K562 (cell line): ENCODE measurements around the gene TP53I3. TPM values are rescaled to one million over a fixed set of nuclear protein-coding genes. Genes with fewer than 3 reads are reported as not detected.

Experiments used
- DLX4 ChIP-seq: fragments of 250-450 bp; sonication (Bioruptor Pico); IDR thresholded peaks from 2 replicates; pipeline ENCODE4 v1.6.1; 2021; ENCODE audit warnings: mild to moderate bottlenecking
- GATA2 ChIP-seq: sonication (generic); formaldehyde crosslinking; IDR thresholded peaks from 2 replicates; pipeline ENCODE4 v1.4.0; 2020; ENCODE audit warnings: mild to moderate bottlenecking, missing genetic modification reagents
- ILF3 ChIP-seq: fragments of 450-650 bp; IDR thresholded peaks from 2 replicates; pipeline ENCODE4 v1.6.1; 2018; ENCODE audit warnings: antibody characterized with exemption, mild to moderate bottlenecking, moderate library complexity, borderline replicate concordance
- KDM4B ChIP-seq, 2 experiments: fragments of 450-650 bp in 1 of 2; sonication (generic) in 1 of 2; IDR thresholded peaks; 2 replicates each; pipeline ENCODE4 v1.6.1; 2016 to 2017; ENCODE audit warnings: borderline replicate concordance in 2 of 2, antibody characterized with exemption in 1 of 2, low read depth in 1 of 2, mild to moderate bottlenecking in 1 of 2
- LARP7 ChIP-seq: fragments of 450-650 bp; IDR thresholded peaks from 2 replicates; pipeline ENCODE4 v1.6.1; 2016
- MCM7 ChIP-seq, 2 experiments: fragments of 450-650 bp; IDR thresholded peaks; 2 replicates each; pipeline ENCODE4 v1.6.1; 2016 to 2018
- PHF20 ChIP-seq: fragments of 450-650 bp; IDR thresholded peaks from 2 replicates; pipeline ENCODE4 v1.6.1; 2018; ENCODE audit not compliant: partially characterized antibody
- PTBP1 ChIP-seq: fragments of 200-400 bp; formaldehyde crosslinking; IDR thresholded peaks from 2 replicates; pipeline ENCODE4 v1.6.1; 2017; ENCODE audit warnings: low read depth, low read length
- RFX7 ChIP-seq: fragments of 250-450 bp; sonication (Bioruptor Pico); IDR thresholded peaks from 2 replicates; pipeline ENCODE4 v1.5.1; 2021; ENCODE audit warnings: mild to moderate bottlenecking
- STAT5B ChIP-seq: fragments of 250-450 bp; sonication (Bioruptor Pico); IDR thresholded peaks from 2 replicates; pipeline ENCODE4 v1.8.0; 2021; ENCODE audit warnings: mild to moderate bottlenecking, inconsistent platforms
- ZNF354B ChIP-seq: fragments of 250-450 bp; sonication (Bioruptor Pico); IDR thresholded peaks from 2 replicates; pipeline ENCODE4 v1.4.0; 2020
- polyA plus RNA-seq, 8 experiments: library from polyadenylated mRNA; depleted of rRNA in 4 of 8; stranded (reverse) in 5 of 8; unstranded in 3 of 8; fragments of >200 nt; fragmentation: Nextera tagmentation in 2 of 8; fragmentation: Illumina TruSeq in 1 of 8; extraction: Ambion mirVana in 2 of 8; extraction: Trizol in 1 of 8; gene quantifications; 2 replicates each; pipeline versions ENCODE4 v1.2.1 to v1.2.3, GENCODE V29; 2011 to 2014; ENCODE audit warnings: inconsistent platforms in 1 of 8, missing spikeins in 1 of 8
- total RNA-seq, 7 experiments: library from RNA; depleted of rRNA in 6 of 7; stranded (reverse); fragments of >200 nt in 6 of 7; fragmentation: Illumina TruSeq in 2 of 7; extraction: Trizol in 2 of 7; gene quantifications; 2 replicates each; pipeline versions ENCODE4 v1.2.1 to v1.2.3, GENCODE V29; 2011 to 2021; ENCODE audit warnings: low replicate concordance in 1 of 7
- TF ChIP-seq, protein P1 (sequence below): fragments of 250-450 bp; sonication (Bioruptor Pico); IDR thresholded peaks from 2 replicates; pipeline ENCODE4 v1.4.0; 2020; ENCODE audit warnings: mild to moderate bottlenecking, moderate library complexity
- TF ChIP-seq, protein P2 (sequence below): fragments of 450-650 bp; IDR thresholded peaks from one replicate; pipeline ENCODE4 v1.6.1; 2018; ENCODE audit warnings: mild to moderate bottlenecking, moderate library complexity; ENCODE audit not compliant: partially characterized antibody

The TP53I3 gene
- total and polyA plus RNA-seq, 9 of the 15 experiments (the other 6 are each of a cell fraction or from before 2014, with no cell fraction given): 0.65 to 9.5 (median 5.6) TPM

- TF ChIP-seq, protein P1, sequence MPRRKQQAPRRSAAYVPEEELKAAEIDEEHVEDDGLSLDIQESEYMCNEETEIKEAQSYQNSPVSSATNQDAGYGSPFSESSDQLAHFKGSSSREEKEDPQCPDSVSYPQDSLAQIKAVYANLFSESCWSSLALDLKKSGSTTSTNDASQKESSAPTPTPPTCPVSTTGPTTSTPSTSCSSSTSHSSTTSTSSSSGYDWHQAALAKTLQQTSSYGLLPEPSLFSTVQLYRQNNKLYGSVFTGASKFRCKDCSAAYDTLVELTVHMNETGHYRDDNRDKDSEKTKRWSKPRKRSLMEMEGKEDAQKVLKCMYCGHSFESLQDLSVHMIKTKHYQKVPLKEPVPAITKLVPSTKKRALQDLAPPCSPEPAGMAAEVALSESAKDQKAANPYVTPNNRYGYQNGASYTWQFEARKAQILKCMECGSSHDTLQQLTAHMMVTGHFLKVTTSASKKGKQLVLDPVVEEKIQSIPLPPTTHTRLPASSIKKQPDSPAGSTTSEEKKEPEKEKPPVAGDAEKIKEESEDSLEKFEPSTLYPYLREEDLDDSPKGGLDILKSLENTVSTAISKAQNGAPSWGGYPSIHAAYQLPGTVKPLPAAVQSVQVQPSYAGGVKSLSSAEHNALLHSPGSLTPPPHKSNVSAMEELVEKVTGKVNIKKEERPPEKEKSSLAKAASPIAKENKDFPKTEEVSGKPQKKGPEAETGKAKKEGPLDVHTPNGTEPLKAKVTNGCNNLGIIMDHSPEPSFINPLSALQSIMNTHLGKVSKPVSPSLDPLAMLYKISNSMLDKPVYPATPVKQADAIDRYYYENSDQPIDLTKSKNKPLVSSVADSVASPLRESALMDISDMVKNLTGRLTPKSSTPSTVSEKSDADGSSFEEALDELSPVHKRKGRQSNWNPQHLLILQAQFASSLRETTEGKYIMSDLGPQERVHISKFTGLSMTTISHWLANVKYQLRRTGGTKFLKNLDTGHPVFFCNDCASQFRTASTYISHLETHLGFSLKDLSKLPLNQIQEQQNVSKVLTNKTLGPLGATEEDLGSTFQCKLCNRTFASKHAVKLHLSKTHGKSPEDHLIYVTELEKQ (CRISPR knock-in tag): no peak
- no peak for TF ChIP-seq PTBP1
- TF ChIP-seq GATA2 (CRISPR knock-in tag): no peak
- no peak for TF ChIP-seq ILF3
- no peak for TF ChIP-seq STAT5B (CRISPR knock-in tag)
- TF ChIP-seq RFX7 (CRISPR knock-in tag): no peak
- no peak for TF ChIP-seq MCM7 (IDR thresholded peaks at IDR 0.05)
- no peak for TF ChIP-seq DLX4
- no peak for TF ChIP-seq LARP7
- no peak for TF ChIP-seq ZNF354B
- TF ChIP-seq PHF20: peak; percentile 45
- TF ChIP-seq KDM4B (IDR thresholded peaks at IDR 0.05; ENCODE audit: borderline replicate concordance in 2 of 2, low read depth in 1 of 2): no peak; a peak in 1 of 4 replicates
- TF ChIP-seq, protein P2, sequence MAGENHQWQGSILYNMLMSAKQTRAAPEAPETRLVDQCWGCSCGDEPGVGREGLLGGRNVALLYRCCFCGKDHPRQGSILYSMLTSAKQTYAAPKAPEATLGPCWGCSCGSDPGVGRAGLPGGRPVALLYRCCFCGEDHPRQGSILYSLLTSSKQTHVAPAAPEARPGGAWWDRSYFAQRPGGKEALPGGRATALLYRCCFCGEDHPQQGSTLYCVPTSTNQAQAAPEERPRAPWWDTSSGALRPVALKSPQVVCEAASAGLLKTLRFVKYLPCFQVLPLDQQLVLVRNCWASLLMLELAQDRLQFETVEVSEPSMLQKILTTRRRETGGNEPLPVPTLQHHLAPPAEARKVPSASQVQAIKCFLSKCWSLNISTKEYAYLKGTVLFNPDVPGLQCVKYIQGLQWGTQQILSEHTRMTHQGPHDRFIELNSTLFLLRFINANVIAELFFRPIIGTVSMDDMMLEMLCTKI: no peak
These were observed 38.7 kb upstream of the TP53I3 start, which contains the start of the genes FAM228B and PFN4 (continued) for GRCh38 chr2:24123195-24123921.
